ENCODE results near the gene ZRANB3. TPM values are rescaled to one million over a fixed set of nuclear protein-coding genes. Genes with fewer than 3 reads are reported as not detected.

ZRANB3 gene
- polyA plus RNA-seq, 1 donor (not counting 4 experiments of a cell fraction or from before 2014, with no cell fraction given): 10.6 TPM

- no peaks in the 10 kb centered on the region for H3K4me1 ChIP-seq (ENCODE audit: control insufficient read depth, extremely low read depth, insufficient read depth, low read length)
- H3K9ac ChIP-seq (ENCODE audit: control insufficient read depth, extremely low read depth, insufficient read depth, low read length): no peak overlapping the region
- no peak overlapping the region for H3K4me3 ChIP-seq (ENCODE audit: control insufficient read depth in 2 of 3, extremely low read depth in 1 of 3, insufficient read depth in 2 of 3, low read depth in 1 of 3, low read length in 3 of 3)
- dilution Hi-C loops (cut with MboI; ENCODE audit: extremely low pct_ligation_motif_present, low sequenced_read_pairs): no loop called here
- H3K27ac ChIP-seq (ENCODE audit: control insufficient read depth, insufficient read depth, low read length): no peak overlapping the region
- TF ChIP-seq EZH2 (IDR thresholded peaks at IDR 0.05; ENCODE audit: low read length) (no peak), CTCF (optimal IDR thresholded peaks at IDR 0.05 in 1 of 3, IDR thresholded peaks at IDR 0.05 in 1 of 3, conservative IDR thresholded peaks at IDR 0.05 in 1 of 3; ENCODE audit: extremely low read depth in 1 of 3, insufficient read depth in 2 of 3, low read length in 3 of 3) (no peak)
- no peaks in the 10 kb centered on the region for H3K79me2 ChIP-seq (ENCODE audit: control insufficient read depth, insufficient read depth, low read length)
- no peaks in the 10 kb centered on the region for H3K36me3 ChIP-seq (ENCODE audit: control insufficient read depth in 2 of 2, extremely low read depth in 1 of 2, insufficient read depth in 2 of 2, low read length in 2 of 2)
- no peaks in the 10 kb centered on the region for H3K9me1 ChIP-seq (ENCODE audit: control insufficient read depth, extremely low read depth, insufficient read depth, low read length)
- DNase-seq (ENCODE audit: low read depth, low spot score) (no peak), FAIRE-seq (no peak)
- H3K4me2 ChIP-seq (ENCODE audit: control insufficient read depth, extremely low read depth, insufficient read depth, low read depth, low read length): no peak overlapping the region
- H4K20me1 ChIP-seq (ENCODE audit: control insufficient read depth, extremely low read depth, insufficient read depth, low read length): no peaks in the 10 kb centered on the region
- no peak overlapping the region for H2AFZ ChIP-seq (ENCODE audit: control insufficient read depth, low read length)
- no peaks in the 10 kb centered on the region for H3K9me3 ChIP-seq (ENCODE audit: control insufficient read depth, low read depth, low read length)
- H3K27me3 ChIP-seq (ENCODE audit: control insufficient read depth, extremely low read depth, insufficient read depth, low read length): no peaks in the 10 kb centered on the region
Measured at GRCh38 chr2:135265960-135266490, 265.0 kb downstream of the ZRANB3 start.

- no peak for FAIRE-seq
Measured at GRCh38 chr2:135259123-135259522, 271.9 kb downstream of the ZRANB3 start.

More at GRCh38 chr2:135259123-135259522, 271.9 kb downstream of the ZRANB3 start:
- no peak for DNase-seq (ENCODE audit: low read depth, low spot score)
- TF ChIP-seq EZH2 (IDR thresholded peaks at IDR 0.05; ENCODE audit: low read length) (no peak), CTCF (optimal IDR thresholded peaks at IDR 0.05 in 1 of 3, IDR thresholded peaks at IDR 0.05 in 1 of 3, conservative IDR thresholded peaks at IDR 0.05 in 1 of 3; ENCODE audit: extremely low read depth in 1 of 3, insufficient read depth in 2 of 3, low read length in 3 of 3) (no peak)
- Histone ChIP-seq H3K79me2 (ENCODE audit: control insufficient read depth, insufficient read depth, low read length) (no peaks in the 10 kb centered on the region), H3K9me3 (ENCODE audit: control insufficient read depth, low read depth, low read length) (no peaks in the 10 kb centered on the region), H3K27ac (ENCODE audit: control insufficient read depth, insufficient read depth, low read length) (no peak overlapping the region), H2AFZ (ENCODE audit: control insufficient read depth, low read length) (no peak overlapping the region), H3K4me1 (ENCODE audit: control insufficient read depth, extremely low read depth, insufficient read depth, low read length) (peaks cover 19% of the 10 kb centered on the region), H4K20me1 (ENCODE audit: control insufficient read depth, extremely low read depth, insufficient read depth, low read length) (no peaks in the 10 kb centered on the region), H3K27me3 (ENCODE audit: control insufficient read depth, extremely low read depth, insufficient read depth, low read length) (no peaks in the 10 kb centered on the region), H3K36me3 (ENCODE audit: control insufficient read depth in 2 of 2, extremely low read depth in 1 of 2, insufficient read depth in 2 of 2, low read length in 2 of 2) (no peaks in the 10 kb centered on the region), H3K9ac (ENCODE audit: control insufficient read depth, extremely low read depth, insufficient read depth, low read length) (no peak overlapping the region), H3K9me1 (ENCODE audit: control insufficient read depth, extremely low read depth, insufficient read depth, low read length) (no peaks in the 10 kb centered on the region), H3K4me2 (ENCODE audit: control insufficient read depth, extremely low read depth, insufficient read depth, low read depth, low read length) (no peak overlapping the region), H3K4me3 (ENCODE audit: control insufficient read depth in 2 of 3, extremely low read depth in 1 of 3, insufficient read depth in 2 of 3, low read depth in 1 of 3, low read length in 3 of 3) (no peak overlapping the region)
- dilution Hi-C loops (cut with MboI; ENCODE audit: extremely low pct_ligation_motif_present, low sequenced_read_pairs): no loop called here
